Measurements from ENCODE around the gene NTN5.

DNA sequence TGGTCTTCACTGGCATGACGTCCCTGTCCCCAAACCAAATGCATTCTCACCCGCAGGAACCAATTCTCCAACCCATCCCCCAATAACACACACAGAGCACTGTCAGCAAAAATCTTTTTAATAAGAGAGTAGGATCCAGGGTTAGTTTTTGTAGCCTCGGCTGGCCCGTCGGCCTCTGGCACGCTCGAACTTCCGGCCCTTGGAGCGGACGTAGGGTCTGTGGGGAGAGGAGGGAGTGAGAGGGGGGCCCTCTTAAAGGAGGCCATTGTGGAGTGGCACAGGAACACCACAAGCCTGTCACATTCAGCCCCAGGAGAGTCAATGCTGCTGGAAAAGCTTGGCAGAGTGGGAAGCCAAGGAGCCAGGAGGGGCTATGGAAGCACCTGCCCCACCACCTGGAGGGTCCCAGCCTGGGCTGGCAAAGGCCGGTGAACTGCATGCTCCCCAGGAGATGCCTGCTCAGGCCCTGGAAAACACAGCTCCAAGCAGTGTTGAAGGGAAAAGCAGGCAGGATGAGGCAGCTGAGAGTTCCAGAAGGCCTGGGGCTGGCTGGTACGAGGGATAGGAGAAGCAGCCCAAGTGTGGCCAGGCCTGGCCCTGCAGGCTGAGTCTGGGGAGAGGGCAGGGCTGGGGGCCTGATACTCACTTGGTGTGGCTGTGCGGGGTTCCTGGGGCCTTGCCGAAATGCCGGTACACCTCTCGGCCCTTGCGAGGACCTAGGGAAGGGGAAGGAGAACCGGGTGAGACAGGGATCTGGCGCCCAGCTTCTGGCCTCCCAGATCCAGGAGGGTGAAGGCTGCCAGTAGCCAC lies 57.4 kb downstream of the NTN5 start:
- TF ChIP-seq CTCF (conservative IDR thresholded peaks at IDR 0.05 in 1 of 2, IDR thresholded peaks at IDR 0.05 in 1 of 2; ENCODE audit: low read depth in 1 of 2, low read length in 2 of 2) (no peak), EZH2 (IDR thresholded peaks at IDR 0.05; ENCODE audit: low read length, missing control alignments) (no peak)

Measured in fibroblast of lung (primary cell).